Measurements from ENCODE around the gene PAPOLA. TPM values are rescaled to one million over a fixed set of nuclear protein-coding genes. Genes with fewer than 3 reads are reported as not detected.

The PAPOLA gene
- polyA plus RNA-seq, 2 of the 4 experiments (the other 2 are of a cell fraction): 105 to 273 TPM

DNA sequence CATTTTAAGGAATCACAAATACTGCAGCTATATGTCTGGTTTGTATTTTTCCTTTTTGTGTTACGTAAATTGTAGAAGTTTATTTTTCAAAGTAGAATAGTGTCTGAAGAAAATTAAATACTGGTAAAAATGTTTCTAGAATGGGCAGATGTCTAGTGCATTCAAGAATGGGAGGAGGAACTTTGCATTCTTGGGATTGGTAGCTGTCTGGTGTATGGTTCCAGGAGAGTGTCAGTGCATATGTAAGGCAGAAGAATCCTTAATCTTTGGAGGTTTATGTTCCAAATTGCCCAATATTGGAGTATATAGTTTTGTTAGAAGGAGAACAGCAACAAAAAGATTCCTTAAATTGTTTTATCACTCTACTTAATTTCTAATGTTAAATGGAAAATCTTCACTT, 13.5 kb downstream of the PAPOLA start:
- no peak for ATAC-seq
- H3K4me1 ChIP-seq: peaks cover 59% of the 10 kb centered on the region
- H3K27ac ChIP-seq: no peak overlapping the region
- ChIA-PET CTCF (no interaction called here), POLR2A (no interaction called here)
- H3K9me3 ChIP-seq: no peaks in the 10 kb centered on the region
- no peak overlapping the region for H3K4me3 ChIP-seq
- no peak for FAIRE-seq
- TF ChIP-seq ZNF302 (CRISPR knock-in tag; IDR thresholded peaks at IDR 0.05): no peak
- TF ChIP-seq, protein P1, sequence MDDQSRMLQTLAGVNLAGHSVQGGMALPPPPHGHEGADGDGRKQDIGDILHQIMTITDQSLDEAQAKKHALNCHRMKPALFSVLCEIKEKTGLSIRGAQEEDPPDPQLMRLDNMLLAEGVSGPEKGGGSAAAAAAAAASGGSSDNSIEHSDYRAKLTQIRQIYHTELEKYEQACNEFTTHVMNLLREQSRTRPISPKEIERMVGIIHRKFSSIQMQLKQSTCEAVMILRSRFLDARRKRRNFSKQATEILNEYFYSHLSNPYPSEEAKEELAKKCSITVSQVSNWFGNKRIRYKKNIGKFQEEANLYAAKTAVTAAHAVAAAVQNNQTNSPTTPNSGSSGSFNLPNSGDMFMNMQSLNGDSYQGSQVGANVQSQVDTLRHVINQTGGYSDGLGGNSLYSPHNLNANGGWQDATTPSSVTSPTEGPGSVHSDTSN (IDR thresholded peaks at IDR 0.05): no peak
- no peak for TF ChIP-seq SMC3 (IDR thresholded peaks at IDR 0.05)
- no peak for TF ChIP-seq HEYL (CRISPR knock-in tag; IDR thresholded peaks at IDR 0.05)
- no peak for TF ChIP-seq CBX2 (IDR thresholded peaks at IDR 0.05; ENCODE audit: borderline replicate concordance, low read depth)
- no peak for TF ChIP-seq BHLHE40 (IDR thresholded peaks at IDR 0.05; ENCODE audit: low read depth, low read length)
- no peak for TF ChIP-seq RARB (CRISPR knock-in tag; IDR thresholded peaks at IDR 0.05)
- no peak for TF ChIP-seq CBX8 (IDR thresholded peaks at IDR 0.05)
- no peak for TF ChIP-seq FOSB (CRISPR knock-in tag; IDR thresholded peaks at IDR 0.05)
- no peak for TF ChIP-seq JUNB (IDR thresholded peaks at IDR 0.05)
- TF ChIP-seq FOSL2 (IDR thresholded peaks at IDR 0.05): no peak
- TF ChIP-seq FOSL2 (CRISPR knock-in tag; IDR thresholded peaks at IDR 0.05): no peak
- TF ChIP-seq CEBPB (IDR thresholded peaks at IDR 0.05): no peak
- TF ChIP-seq, protein P2, sequence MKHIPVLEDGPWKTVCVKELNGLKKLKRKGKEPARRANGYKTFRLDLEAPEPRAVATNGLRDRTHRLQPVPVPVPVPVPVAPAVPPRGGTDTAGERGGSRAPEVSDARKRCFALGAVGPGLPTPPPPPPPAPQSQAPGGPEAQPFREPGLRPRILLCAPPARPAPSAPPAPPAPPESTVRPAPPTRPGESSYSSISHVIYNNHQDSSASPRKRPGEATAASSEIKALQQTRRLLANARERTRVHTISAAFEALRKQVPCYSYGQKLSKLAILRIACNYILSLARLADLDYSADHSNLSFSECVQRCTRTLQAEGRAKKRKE (CRISPR knock-in tag; IDR thresholded peaks at IDR 0.05; ENCODE audit: low read depth): no peak
- TF ChIP-seq, protein P3, sequence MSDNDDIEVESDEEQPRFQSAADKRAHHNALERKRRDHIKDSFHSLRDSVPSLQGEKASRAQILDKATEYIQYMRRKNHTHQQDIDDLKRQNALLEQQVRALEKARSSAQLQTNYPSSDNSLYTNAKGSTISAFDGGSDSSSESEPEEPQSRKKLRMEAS (IDR thresholded peaks at IDR 0.05): no peak
- H3K4me2 ChIP-seq: peak overlapping the region; percentile 29
- DNase-seq (ENCODE audit: low read depth in 1 of 2, low spot score in 1 of 2): no peak
- WGBS (ENCODE audit: missing lambda C conversion rate): 94% methylated on average over 1 of the region's 1 CpG

DNA sequence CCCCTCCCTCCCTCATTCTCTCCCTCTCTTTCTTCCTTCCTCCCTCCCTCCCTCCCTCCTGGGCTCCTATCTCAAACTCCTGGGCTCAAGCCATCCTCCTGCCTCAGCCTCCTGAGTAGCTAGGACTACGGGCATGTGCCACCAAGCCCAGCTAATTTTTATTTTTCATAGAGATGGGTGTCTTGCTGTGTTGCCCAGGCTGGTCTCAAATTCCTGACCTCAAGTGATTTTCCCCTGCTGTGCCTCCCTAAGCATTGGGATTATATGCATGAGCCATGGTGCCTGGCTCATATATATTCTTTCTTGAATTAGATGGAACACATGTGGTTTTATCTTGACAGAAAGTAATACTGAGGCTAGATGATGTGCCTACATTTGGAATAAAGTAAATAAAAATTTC, 14.2 kb downstream of the PAPOLA start:
- H3K9me3 ChIP-seq: no peaks in the 10 kb centered on the region
- ATAC-seq (no peak), DNase-seq (ENCODE audit: low read depth in 1 of 2, low spot score in 1 of 2) (no peak), FAIRE-seq (no peak)
- ChIA-PET CTCF (no interaction called here), POLR2A (no interaction called here)
- peaks cover 52% of the 10 kb centered on the region for H3K4me1 ChIP-seq
- H3K4me2 ChIP-seq: 0 out of 3 replicates have a peak overlapping the region, but pooled peaks have one; percentile 29
- H3K27ac ChIP-seq: no peak overlapping the region
- H3K4me3 ChIP-seq: no peak overlapping the region
- 67% methylated on average over 1 of the region's 1 CpG for WGBS (ENCODE audit: missing lambda C conversion rate)
- TF ChIP-seq, protein P4, sequence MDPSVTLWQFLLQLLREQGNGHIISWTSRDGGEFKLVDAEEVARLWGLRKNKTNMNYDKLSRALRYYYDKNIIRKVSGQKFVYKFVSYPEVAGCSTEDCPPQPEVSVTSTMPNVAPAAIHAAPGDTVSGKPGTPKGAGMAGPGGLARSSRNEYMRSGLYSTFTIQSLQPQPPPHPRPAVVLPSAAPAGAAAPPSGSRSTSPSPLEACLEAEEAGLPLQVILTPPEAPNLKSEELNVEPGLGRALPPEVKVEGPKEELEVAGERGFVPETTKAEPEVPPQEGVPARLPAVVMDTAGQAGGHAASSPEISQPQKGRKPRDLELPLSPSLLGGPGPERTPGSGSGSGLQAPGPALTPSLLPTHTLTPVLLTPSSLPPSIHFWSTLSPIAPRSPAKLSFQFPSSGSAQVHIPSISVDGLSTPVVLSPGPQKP (IDR thresholded peaks at IDR 0.05; ENCODE audit: low read depth, low read length): no peak
- no peak for TF ChIP-seq SMC3 (IDR thresholded peaks at IDR 0.05)
- TF ChIP-seq, protein P1 (IDR thresholded peaks at IDR 0.05): no peak
- TF ChIP-seq, protein P5, sequence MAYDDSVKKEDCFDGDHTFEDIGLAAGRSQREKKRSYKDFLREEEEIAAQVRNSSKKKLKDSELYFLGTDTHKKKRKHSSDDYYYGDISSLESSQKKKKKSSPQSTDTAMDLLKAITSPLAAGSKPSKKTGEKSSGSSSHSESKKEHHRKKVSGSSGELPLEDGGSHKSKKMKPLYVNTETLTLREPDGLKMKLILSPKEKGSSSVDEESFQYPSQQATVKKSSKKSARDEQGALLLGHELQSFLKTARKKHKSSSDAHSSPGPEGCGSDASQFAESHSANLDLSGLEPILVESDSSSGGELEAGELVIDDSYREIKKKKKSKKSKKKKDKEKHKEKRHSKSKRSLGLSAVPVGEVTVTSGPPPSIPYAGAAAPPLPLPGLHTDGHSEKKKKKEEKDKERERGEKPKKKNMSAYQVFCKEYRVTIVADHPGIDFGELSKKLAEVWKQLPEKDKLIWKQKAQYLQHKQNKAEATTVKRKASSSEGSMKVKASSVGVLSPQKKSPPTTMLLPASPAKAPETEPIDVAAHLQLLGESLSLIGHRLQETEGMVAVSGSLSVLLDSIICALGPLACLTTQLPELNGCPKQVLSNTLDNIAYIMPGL (CRISPR knock-in tag; IDR thresholded peaks at IDR 0.05; ENCODE audit: borderline replicate concordance): no peak
- no peak for TF ChIP-seq PHF8 (IDR thresholded peaks at IDR 0.05; ENCODE audit: borderline replicate concordance, low read depth)
- TF ChIP-seq, protein P6, sequence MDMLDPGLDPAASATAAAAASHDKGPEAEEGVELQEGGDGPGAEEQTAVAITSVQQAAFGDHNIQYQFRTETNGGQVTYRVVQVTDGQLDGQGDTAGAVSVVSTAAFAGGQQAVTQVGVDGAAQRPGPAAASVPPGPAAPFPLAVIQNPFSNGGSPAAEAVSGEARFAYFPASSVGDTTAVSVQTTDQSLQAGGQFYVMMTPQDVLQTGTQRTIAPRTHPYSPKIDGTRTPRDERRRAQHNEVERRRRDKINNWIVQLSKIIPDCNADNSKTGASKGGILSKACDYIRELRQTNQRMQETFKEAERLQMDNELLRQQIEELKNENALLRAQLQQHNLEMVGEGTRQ (IDR thresholded peaks at IDR 0.05): no peak
- TF ChIP-seq ESRRA (IDR thresholded peaks at IDR 0.05; ENCODE audit: borderline replicate concordance, low read length): no peak
